Stimulated activated CD8-positive, alpha-beta memory T cell treated with anti-CD3 and anti-CD28 coated beads, Interleukin-7, amount 100 ng/mL, for 4 hours (primary cell): ENCODE measurements around the gene PIGM.

Experiments used
- DNase-seq, 2 donors: peaks; one replicate each; pipeline ENCODE4 v3.0.0-alpha.2; 2020; ENCODE audit warnings: low read depth in 2 of 2

Gene PIGM

GRCh38 chr1:160031365-160032164 lies at the start of gene PIGM:
PIGM (minus strand) TSS chr1:160031990; CDS start chr1:160031739, 251 bp downstream.
- DNase-seq: peak; percentile 84 to 89

- no peak for DNase-seq
Measured at GRCh38 chr1:160081261-160081936, 49.6 kb upstream of the PIGM start, which contains the start of gene KCNJ9. KCNJ9 (plus strand) TSS chr1:160081538; CDS start chr1:160084031, 2,493 bp downstream.

- no peak for DNase-seq
Measured at GRCh38 chr1:160080381-160081100, 48.8 kb upstream of the PIGM start.

- no peak for DNase-seq
Measured at GRCh38 chr1:160079448-160079847, 47.7 kb upstream of the PIGM start.

GRCh38 chr1:160078512-160079195 lies 46.9 kb upstream of the PIGM start:
- DNase-seq: no peak

- DNase-seq: no peak
Measured at GRCh38 chr1:160077486-160077885, 45.7 kb upstream of the PIGM start.

- DNase-seq: no peak
Measured at GRCh38 chr1:160076295-160076694, 44.5 kb upstream of the PIGM start.

- DNase-seq: no peak
Measured at GRCh38 chr1:160075836-160076235, 44.0 kb upstream of the PIGM start.

- no peak for DNase-seq
Measured at GRCh38 chr1:160074865-160075264, 43.1 kb upstream of the PIGM start.

- DNase-seq: no peak
Measured at GRCh38 chr1:160071289-160071688, 39.5 kb upstream of the PIGM start.

GRCh38 chr1:160070243-160071163 lies 38.7 kb upstream of the PIGM start:
- peak; percentile 57 to 75 for DNase-seq

- no peak for DNase-seq
Measured at GRCh38 chr1:160069460-160070231, 37.9 kb upstream of the PIGM start, which contains the start of gene KCNJ10. KCNJ10 (minus strand) TSS chr1:160070160; CDS start chr1:160042532, 27,628 bp downstream.

- no peak for DNase-seq
Measured at GRCh38 chr1:160068225-160068624, 36.4 kb upstream of the PIGM start.

- no peak for DNase-seq
Measured at GRCh38 chr1:160066829-160067745, 35.3 kb upstream of the PIGM start.

GRCh38 chr1:160064746-160065145 lies 33.0 kb upstream of the PIGM start:
- no peak for DNase-seq

GRCh38 chr1:160064164-160064563 lies 32.4 kb upstream of the PIGM start:
- no peak for DNase-seq

- no peak for DNase-seq
Measured at GRCh38 chr1:160063176-160063575, 31.4 kb upstream of the PIGM start.

- no peak for DNase-seq
Measured at GRCh38 chr1:160062230-160062532, 30.4 kb upstream of the PIGM start.
